ENCODE data around the gene BCAS3.
"Not testable (repeated sequence)": the region's sequence is repeated elsewhere in the genome, so short reads cannot be mapped to it uniquely, and the experiment has no call there.

Gene BCAS3

DNA sequence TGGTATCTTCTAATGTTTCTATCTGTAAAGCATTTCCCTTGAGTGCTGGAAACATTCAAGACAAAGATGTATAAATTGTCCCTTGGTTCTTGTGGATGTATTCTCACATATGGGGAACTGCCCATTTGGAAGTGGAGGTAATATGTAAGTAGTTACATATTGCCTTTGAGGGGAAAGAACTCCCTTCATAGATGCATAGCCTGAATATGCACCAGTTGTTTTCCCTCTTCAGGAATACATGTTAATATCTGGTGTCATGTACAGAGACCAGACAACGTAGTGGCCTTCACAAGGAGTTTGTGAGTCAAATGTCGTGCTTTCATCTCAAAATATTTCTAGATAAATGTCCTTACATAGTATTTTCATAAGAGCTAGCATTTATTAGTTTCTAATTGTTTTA lies 213.5 kb downstream of the BCAS3 start:
- DNase-seq: no peak

DNA sequence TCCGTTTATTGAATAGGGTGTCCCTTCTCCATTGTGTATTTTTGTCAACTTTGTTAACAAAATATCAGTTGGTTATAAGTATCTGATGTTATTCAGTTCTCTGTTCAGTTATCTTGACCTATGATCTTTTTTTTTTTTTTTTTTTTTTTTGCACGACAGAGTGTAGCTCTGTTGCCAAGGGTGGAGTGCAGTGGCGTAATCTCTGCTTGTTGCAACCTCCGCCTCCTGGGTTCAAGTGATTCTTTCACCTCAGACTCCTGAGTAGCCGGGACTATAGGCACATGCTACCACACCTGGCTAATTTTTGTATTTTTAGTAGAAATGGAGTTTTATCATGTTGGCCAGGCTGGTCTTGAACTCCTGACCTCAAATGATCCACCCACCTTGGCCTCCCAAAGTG lies 215.8 kb downstream of the BCAS3 start:
- DNase-seq: no peak

DNA sequence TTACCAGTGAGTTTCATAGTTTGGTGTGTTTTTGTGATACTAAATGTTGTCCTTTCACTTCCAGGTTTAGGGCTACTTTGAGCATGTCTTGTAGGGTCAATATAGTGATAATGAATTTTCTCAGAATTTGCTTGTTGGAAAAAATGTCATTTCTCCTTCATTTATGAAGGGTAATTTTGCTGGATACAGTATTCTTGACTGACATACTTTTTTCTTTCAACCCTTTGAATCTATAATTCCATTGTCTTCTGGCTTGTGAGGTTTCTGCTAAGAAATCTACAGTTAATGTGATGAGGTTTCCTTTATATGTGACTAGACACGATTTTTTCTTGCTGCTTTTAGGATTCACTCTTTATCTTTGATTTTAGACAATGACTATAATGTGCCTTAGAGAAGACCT lies 219.3 kb downstream of the BCAS3 start:
- DNase-seq: no peak

DNA sequence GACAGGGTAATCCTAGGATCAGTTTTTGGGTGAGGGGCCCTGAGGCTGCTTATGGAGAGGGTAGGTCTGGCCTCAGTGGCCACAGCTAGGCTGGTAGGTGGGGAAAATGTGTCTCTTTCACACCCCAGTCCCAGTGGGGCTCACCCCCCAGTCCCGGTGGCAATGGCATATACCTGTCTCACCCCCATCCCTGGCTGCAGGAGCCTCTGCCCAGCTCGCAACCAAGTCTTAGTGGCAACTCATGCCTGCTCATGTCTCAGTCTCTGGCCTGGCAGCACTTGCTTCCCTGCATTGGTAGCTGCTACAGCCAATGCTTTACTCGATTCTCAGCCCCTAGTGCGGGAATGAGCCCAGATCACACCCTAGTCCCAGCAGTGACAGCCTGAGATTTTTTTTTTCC lies 221.5 kb downstream of the BCAS3 start:
- no peak for DNase-seq

DNA sequence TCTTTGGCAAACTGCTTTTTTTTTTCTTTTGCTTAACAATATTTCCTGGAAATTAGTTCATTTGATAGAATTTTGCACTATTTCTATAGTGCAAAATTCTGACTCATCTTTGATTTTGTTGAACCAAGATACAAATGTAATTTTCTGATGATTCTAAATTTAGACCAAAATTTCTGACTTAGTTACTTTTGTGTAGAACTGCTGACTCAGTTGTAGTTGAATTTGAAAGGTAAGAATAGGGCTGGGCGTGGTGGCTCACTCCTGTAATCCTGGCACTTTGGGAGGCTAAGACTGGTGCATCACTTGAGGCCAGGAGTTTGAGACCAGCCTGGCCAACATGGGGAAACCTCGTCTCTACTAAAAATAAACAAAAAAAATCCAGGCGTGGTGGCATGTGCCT lies 223.0 kb downstream of the BCAS3 start:
- DNase-seq: no peak

DNA sequence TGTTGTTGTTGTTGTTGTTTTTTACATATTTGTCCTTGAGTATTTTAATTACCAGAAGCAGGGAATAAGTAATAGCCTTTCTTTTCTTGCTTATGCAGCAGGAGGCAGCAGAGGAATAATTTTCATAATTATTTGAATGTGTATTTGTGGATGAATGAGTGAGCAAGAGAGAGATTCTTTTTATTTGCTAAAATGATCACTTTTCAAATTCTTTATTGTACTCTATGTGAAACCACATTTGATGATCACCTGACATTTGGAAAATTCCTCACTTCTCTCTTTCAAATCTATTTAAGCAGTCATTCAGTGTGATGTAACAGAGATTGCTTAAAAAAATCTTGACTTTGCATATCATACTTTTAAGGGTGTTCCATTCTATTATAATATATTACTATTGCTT lies 223.6 kb downstream of the BCAS3 start:
- DNase-seq: no peak

DNA sequence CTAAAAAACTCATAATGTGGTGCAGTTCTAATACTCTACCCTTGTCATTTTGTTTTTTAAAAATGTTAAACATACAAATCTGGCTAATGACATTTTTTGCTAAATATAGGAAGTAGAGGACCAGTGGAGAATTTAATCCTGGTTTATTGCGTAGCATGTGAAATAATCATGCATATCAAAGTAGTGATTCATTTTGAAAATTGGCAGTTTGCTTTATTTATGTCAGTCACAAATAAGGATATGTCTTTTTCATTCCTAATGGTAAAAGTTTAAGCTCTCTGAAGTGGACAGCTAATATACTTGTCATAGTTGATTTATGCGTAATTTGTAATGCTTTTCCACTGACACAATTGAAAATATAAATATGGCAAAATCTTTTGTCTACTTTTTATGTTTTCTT lies 224.2 kb downstream of the BCAS3 start:
- no peak for DNase-seq

DNA sequence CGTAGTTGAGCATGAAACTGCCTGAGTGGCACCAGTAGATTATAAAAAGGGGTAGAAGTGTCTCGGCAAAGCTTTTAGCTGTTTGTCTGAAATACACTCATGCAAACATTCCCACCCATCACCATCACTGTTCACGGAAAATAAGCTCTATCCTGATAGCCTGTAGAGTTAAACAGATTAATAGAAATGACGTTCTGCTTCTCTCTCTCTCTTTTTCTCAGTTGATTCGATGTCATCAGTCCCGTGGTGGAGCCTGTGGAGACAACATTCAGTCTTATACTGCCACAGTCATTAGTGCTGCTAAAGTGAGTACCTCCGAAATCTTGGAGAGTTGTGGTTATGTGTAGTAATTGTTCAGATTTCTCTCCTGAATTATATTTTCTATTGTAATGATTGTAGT lies 224.7 kb downstream of the BCAS3 start:
- no peak for DNase-seq

DNA sequence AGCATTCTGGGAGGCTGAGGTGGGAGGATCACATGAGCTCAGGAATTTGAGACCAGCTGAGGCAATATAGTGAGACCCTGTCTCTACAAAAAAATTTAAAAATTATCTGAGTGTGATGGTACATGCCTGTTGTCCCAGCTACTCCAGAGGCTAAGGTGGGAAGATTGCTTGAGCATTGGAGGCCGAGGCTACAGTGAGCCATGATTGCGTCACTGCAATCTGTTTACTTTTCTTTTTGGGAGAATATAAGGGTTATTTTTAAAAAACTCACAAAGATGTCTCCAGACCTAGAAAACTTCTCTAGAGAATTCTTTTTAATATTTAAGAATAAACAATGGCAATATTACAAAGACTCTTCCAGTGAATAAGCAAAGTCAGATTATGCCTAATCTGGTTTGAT lies 226.9 kb downstream of the BCAS3 start:
- no peak for DNase-seq

DNA sequence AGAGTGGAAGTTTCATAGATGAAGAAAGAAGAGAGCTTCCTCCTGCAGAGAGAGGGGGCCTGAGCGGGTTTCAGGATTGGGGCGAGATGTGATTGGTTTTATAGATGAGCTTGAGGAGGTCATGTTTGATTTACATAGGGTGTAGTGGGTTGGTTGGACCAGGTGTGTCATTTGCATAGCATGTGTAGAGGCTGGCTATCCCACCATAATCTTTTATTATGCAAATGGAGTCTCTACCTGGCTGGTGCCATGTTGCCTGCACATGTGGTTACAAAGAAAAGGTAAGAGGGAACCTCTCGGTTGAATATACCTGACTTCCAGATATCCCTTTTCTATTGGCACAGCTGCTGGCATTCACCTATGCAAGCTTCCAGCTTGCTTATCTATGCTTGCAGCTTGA lies 228.1 kb downstream of the BCAS3 start:
- no peak for DNase-seq

DNA sequence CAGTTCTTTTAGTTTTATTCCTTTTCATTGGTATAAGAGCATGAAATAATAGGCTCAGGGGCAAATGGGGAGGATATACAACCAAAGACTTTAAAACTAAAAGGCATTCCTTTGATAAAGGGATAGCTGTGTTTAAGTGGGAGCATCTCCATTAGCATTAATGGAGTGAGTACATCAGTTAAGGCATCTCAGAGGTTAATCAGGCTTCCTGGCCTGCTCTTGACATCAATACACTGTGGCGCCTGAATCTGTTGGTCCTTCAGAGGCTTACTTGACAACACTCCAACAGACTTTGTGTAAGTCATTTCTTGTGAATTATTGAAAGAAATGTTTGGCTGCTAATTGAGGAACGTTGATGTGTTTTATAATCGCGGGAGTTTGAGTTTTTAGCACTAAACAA lies 230.7 kb downstream of the BCAS3 start:
- no peak for DNase-seq

DNA sequence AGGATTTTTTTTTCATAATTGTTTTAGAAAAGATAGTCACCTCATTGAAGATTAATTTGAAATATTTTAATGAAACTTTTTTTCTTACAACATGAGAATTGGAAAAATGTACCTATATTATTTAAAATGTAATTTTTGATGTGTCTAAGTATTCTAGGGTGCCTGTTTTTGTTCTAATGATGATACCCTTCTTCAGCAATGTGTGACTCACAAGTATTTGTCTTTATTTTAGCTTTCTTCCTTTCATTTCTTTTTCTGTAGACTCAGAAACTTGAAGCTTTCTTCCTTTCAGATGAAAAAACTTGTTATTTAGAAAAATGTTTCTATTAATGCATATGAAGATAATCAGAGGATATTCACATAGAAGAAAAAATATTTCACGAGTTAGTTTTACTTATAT lies 231.8 kb downstream of the BCAS3 start:
- DNase-seq: no peak

DNA sequence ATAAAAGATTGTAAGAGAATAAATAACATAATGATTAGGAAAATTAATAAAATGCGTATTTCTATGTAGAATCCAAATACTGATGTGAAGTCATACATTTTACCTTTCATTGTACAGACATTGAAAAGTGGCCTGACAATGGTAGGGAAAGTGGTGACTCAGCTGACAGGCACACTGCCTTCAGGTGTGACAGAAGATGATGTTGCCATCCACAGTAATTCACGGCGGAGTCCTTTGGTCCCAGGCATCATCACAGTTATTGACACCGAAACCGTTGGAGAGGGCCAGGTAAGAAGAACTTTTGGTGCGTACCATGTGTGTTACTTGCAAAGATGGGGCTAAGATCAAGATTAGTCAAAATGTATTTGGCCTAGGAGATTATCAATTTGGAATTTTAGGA lies 232.8 kb downstream of the BCAS3 start:
- DNase-seq: no peak

DNA sequence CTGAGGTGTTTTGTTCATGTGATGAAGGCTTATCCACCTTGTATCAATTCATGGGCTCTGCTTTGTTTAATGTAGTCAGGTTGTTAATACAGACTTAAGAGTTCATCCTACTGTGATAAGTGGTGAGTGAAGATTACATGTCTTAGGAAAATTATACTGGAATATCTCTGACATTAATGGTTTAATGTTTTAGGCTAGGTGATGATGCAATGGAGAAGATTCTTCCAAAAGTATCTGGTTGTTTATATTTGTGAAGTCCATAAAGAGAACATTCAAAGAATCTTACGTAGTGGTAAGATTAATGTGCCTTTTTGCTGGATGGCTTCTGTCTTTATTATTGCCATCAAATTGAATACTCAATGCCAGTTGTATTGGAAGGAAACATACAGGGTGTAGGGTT lies 236.4 kb downstream of the BCAS3 start:
- DNase-seq: no peak

DNA sequence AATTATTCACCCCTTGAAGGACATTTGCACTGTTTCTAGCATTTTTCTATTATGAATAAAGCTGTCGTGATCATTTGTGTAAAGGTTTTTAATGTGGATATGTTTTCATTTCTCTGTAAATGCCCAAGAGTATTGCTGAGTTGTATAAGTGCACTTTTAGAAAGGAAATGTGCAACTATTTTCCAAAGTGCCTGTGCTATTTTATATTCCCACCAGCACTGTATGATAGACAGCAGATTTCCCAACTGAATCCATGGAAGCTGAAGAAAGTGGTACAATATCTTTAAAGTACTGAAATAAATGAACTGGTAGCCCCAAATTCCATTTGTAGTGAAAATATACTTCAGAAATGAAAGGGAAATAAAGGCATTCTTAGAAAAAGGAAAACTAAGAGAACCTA lies 238.4 kb downstream of the BCAS3 start:
- DNase-seq: no peak

DNA sequence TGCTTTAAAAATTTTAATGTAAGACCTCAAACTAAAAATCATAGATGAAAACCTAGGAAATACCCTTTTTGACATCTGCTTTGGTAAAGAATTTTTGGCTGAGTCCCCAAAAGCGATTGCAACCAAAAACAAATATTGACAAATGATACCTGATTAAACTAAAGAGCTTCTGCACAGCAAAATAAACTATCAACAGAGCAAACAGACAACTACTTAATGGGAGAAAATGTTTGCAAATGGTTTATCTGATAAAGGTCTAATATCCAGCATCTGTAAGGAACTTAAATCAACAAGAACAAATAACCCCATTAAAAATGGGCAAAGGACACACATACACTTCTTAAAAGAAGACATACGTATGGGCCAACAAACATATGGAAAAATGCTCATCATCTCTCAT lies 242.5 kb downstream of the BCAS3 start:
- DNase-seq: no peak

DNA sequence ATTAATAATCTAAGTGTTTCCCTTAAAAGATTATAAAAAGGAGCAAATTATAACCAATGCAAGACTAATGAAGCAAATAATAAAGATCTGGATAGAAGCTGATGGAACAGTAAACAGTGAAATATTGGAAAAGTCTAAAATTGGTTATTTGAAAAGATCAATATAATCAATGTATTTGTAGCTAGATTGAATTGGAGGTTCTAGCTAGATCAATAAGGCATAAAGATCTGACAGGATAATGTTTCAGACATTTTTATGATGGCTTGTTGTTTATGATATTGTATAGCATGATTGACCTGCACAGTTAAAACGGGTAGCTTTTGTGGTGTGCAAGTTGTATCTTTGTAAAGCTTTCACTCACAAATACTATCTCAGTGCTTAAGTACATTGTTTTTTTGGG lies 245.3 kb downstream of the BCAS3 start:
- DNase-seq: no peak

DNA sequence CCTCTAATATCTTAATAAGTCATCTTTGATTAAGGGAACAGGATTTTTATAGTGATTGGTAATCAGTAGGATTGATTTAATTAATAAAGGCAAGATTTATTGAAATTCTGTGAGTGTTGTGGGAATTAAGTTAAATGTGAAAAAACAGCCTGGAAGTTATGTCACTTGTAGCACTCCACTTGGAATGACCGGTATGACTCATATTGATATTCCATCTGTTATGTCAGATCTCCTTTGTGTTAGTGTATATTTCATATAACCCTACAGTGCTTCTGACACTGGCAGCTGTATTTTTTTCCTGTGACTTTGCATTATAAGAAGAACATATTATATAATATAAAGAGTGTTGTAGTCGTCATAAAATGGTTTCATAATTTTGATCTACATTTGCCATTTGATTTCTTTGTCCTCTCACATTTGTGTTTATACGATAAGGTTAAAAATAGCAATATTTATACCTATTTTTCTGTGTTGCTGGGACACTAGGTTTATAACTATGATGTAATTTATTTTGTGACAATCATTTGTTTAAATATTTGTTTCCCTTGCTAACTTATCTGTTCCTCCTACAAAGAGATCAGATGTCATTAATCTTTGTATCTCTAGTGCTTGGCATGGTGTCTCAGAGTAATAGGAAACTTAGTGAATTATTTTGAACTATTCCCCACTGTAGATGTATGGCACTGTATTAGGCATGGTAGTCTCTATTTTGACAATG lies 249.0 kb downstream of the BCAS3 start:
- peak; percentile 14 for DNase-seq

DNA sequence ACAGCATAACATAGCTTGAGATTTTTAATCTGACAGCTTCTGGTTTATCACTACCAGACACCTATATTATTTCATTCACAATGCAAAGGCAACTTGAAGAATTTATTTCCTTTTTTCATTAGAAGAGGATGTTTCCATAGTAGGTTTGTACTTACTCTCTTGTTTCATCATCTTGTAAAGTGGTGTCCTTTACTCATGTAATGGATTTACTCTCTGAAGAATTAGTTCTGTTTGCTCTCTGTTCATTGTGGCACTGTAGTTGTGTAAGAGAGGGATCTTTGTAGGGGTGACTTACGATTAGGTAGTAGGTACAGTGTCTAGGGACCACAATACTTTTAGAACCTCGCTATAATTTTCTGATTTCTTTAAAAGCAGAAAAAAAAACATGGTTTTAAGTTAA lies 256.1 kb downstream of the BCAS3 start:
- no peak for DNase-seq

DNA sequence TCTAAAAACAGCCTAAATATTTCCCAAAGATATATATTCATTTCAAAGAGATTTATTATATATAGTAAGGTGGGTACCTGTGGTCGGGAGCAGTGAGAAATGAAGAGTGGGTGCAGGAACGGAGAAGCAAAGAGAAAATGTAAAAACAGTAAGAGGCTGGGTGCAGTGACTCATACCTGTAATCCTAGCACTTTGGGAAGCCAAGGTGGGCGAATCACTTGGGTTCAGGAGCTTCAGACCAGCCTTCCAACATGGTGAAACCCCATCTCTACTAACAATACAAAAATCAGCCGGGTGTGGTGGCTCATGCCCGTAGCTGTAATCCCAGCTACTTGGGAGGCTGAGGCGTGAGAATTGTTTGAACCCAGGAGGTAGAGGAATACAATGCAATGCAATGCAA lies 257.1 kb downstream of the BCAS3 start:
- DNase-seq: no peak

DNA sequence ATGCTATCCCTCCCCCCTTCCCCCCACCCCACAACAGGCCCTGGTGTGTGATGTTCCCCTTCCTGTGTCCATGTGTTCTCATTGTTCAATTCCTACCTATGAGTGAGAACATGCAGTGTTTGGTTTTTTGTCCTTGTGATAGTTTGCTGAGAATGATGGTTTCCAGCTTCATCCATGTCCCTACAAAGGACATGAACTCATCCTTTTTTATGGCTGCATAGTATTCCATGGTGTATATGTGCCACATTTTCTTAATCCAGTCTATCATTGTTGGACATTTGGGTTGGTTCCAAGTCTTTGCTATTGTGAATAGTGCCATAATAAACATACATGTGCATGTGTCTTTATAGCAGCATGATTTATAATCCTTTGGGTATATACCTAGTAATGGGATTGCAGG lies 258.3 kb downstream of the BCAS3 start:
- not testable (repeated sequence) for DNase-seq

DNA sequence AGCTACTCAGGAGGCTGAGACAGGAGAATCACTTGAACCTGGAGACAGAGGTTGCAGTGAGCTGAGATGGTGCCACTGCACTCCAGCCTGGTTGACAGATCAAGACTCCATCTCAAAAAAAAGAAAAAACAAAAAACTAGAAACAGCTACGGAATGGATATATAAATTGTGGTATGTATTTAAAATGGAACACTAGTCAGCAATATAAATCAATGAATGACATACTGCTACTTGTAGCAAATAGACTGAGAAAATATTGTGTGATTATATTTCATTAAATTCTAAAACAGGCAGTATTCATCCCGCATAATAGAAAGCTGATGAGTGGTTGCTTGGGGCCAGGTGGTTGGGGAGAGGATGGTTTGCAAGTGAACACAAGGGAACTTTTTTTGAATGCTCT lies 261.7 kb downstream of the BCAS3 start:
- DNase-seq: no peak

DNA sequence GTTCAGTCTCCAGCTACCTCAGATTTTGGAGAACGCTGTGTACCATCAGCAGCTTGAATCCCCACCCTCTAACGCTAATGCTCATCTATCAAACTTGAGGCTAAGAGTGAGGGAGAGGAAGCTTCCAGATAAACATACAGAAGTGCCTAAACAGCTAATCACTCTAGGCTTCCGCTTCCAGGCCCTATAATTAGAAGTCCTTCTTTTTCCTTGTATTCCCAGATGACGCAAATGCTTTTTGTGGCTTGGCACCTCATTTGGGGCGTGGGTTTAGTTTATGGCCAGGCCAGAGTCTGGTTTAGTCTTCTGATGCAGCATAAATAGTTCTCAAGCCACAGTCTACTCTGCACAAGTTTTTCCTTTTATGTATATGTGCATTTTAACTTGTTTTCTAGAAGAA lies 263.4 kb downstream of the BCAS3 start:
- DNase-seq: no peak

DNA sequence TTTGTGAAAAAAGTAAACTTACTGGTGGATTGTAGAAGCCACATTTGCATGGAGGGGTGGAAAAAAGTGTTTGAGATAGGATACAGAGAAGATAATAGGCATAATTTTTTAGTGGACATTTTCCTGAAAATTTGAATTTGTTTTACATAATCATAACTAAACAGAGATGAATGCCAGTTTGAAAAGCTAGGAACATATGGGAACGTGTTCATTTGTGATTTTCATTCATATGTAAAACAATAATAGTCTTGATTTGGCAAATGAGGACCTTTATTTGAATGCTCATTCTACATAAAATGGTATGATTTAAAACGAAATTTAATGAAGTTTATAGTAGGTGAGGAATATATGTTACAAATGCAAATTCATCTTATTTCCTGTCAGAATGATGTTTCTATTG lies 263.9 kb downstream of the BCAS3 start:
- no peak for DNase-seq

DNA sequence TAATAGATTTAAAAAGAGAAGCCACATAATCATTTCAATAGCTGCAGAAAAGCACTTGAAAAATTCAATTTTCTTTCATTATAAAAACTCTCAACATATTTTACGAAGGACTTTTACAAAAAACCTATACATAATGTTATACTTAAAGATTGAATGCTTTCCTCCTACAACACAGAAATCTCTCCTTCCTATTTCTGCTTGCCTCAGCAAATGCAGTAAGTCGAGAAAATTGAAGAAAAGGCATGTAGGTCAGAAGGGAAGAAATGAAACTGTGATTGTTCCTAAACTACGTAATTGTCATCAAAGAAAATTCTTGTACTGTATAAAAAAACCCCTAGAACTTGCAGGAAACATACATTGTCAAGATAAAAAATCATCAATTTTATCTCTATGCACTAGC lies 267.1 kb downstream of the BCAS3 start:
- no peak for DNase-seq

DNA sequence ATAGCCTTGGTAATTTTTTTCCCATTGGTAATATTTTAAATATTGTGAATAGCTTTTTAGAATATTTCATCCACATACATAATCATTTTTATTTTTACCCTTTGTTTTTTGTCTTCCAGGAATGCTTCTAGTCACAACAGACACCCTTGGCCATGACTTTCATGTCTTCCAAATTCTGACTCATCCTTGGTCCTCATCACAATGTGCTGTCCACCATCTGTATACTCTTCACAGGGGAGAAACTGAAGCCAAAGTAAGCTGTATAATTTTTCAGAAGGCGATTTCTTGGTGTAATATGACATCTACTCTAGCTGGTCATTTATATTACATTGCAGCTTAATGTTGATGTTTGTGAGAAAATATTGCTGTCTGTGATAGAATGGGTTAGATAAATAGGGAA lies 269.4 kb downstream of the BCAS3 start:
- no peak for DNase-seq
